H9 (cell line): ENCODE data around the gene BARD1. TPM values are rescaled to one million over a fixed set of nuclear protein-coding genes. Genes with fewer than 3 reads are reported as not detected.

Experiments
- DNase-seq: peaks from one replicate; pipeline ENCODE4 v3.0.0-alpha.2; 2017
- H2AFZ ChIP-seq: one replicate; pipeline ENCODE4 v1.6.1; 2013; ENCODE audit warnings: mild to moderate bottlenecking, low read length, control low read depth, moderate library complexity
- H2AK5ac ChIP-seq: 2 replicates; pipeline ENCODE4 v1.6.1; 2013; ENCODE audit warnings: low read length, control low read depth, mixed read lengths; ENCODE audit not compliant: insufficient read length
- H2BK120ac ChIP-seq: one replicate; pipeline ENCODE4 v1.6.1; 2013; ENCODE audit warnings: low read depth, mild to moderate bottlenecking, low read length, control low read depth, inconsistent platforms; ENCODE audit not compliant: poor library complexity, severe bottlenecking
- H2BK12ac ChIP-seq: 2 replicates; pipeline ENCODE4 v1.6.1; 2013; ENCODE audit warnings: low read length, control low read depth, mixed read lengths, low read depth; ENCODE audit not compliant: insufficient read length
- H2BK15ac ChIP-seq: 2 replicates; pipeline ENCODE4 v1.6.1; 2013; ENCODE audit warnings: low read depth, low read length, control low read depth
- H2BK20ac ChIP-seq: one replicate; pipeline ENCODE4 v1.6.1; 2013; ENCODE audit warnings: low read depth, mild to moderate bottlenecking, low read length, control low read depth, inconsistent platforms; ENCODE audit not compliant: poor library complexity, severe bottlenecking
- H2BK5ac ChIP-seq: 2 replicates; pipeline ENCODE4 v1.6.1; 2013; ENCODE audit warnings: low read length, control low read depth, mixed read lengths; ENCODE audit not compliant: insufficient read length
- H3K14ac ChIP-seq: 2 replicates; pipeline ENCODE4 v1.6.1; 2013; ENCODE audit warnings: low read length, control low read depth; ENCODE audit not compliant: insufficient read depth
- H3K18ac ChIP-seq: 2 replicates; pipeline ENCODE4 v1.6.1; 2013; ENCODE audit warnings: low read depth, mild to moderate bottlenecking, mixed read lengths, low read length, control low read depth; ENCODE audit not compliant: insufficient read length
- H3K23ac ChIP-seq: 2 replicates; pipeline ENCODE4 v1.6.1; 2013; ENCODE audit warnings: low read length, control low read depth, mixed read lengths, low read depth; ENCODE audit not compliant: insufficient read length
- H3K23me2 ChIP-seq: 2 replicates; pipeline ENCODE4 v1.6.1; 2013; ENCODE audit warnings: low read depth, mild to moderate bottlenecking, mixed read lengths, low read length, control low read depth; ENCODE audit not compliant: insufficient read length, poor library complexity, severe bottlenecking
- H3K27ac ChIP-seq: 2 replicates; pipeline ENCODE4 v1.5.1; 2013; ENCODE audit warnings: low read length, control low read depth, mixed read lengths, low read depth; ENCODE audit not compliant: insufficient read length
- H3K27me3 ChIP-seq: 2 replicates; pipeline ENCODE4 v1.6.1; 2013; ENCODE audit warnings: low read length, control low read depth, inconsistent platforms; ENCODE audit not compliant: insufficient read depth
- H3K4ac ChIP-seq: 2 replicates; pipeline ENCODE4 v1.6.1; 2013; ENCODE audit warnings: low read depth, mild to moderate bottlenecking, control low read depth, inconsistent platforms, low read length, moderate library complexity
- H3K4me1 ChIP-seq: 2 replicates; pipeline ENCODE4 v1.6.1; 2013; ENCODE audit warnings: low read length, control low read depth, inconsistent platforms; ENCODE audit not compliant: insufficient read depth
- H3K4me2 ChIP-seq: 2 replicates; pipeline ENCODE4 v1.6.1; 2013; ENCODE audit warnings: low read length, control low read depth, mixed read lengths; ENCODE audit not compliant: insufficient read length, insufficient read depth
- H3K56ac ChIP-seq: 2 replicates; pipeline ENCODE4 v1.6.1; 2013; ENCODE audit warnings: low read depth, mild to moderate bottlenecking, mixed read lengths, low read length, control low read depth; ENCODE audit not compliant: insufficient read length
- H3K79me1 ChIP-seq: 2 replicates; pipeline ENCODE4 v1.6.1; 2013; ENCODE audit warnings: low read depth, mild to moderate bottlenecking, moderate library complexity, low read length, control low read depth, inconsistent platforms; ENCODE audit not compliant: insufficient read depth, poor library complexity, severe bottlenecking
- H3K79me2 ChIP-seq: 2 replicates; pipeline ENCODE4 v1.6.1; 2013; ENCODE audit warnings: low read length, control low read depth, inconsistent platforms; ENCODE audit not compliant: insufficient read depth
- H3K9ac ChIP-seq: 2 replicates; pipeline ENCODE4 v1.6.1; 2013; ENCODE audit warnings: low read length, control low read depth, mixed read lengths; ENCODE audit not compliant: insufficient read length; ENCODE audit errors: extremely low read depth
- H3K9me3 ChIP-seq: one replicate; pipeline ENCODE4 v1.6.1; 2013; ENCODE audit warnings: low read depth, low read length, inconsistent platforms; ENCODE audit not compliant: control insufficient read depth
- H3T11ph ChIP-seq: one replicate; pipeline ENCODE4 v1.6.1; 2013; ENCODE audit warnings: mild to moderate bottlenecking, low read length, control low read depth, inconsistent platforms
- H4K20me1 ChIP-seq: one replicate; pipeline ENCODE4 v1.6.1; 2013; ENCODE audit not compliant: control insufficient read depth, insufficient read length, insufficient read depth
- H4K5ac ChIP-seq: 2 replicates; pipeline ENCODE4 v1.6.1; 2013; ENCODE audit warnings: low read depth, mild to moderate bottlenecking, mixed read lengths, low read length, control low read depth; ENCODE audit not compliant: insufficient read length
- H4K8ac ChIP-seq: replicated peaks from 2 replicates; pipeline ENCODE4 v1.6.1; 2013; ENCODE audit warnings: low read length, control low read depth, mixed read lengths, low read depth; ENCODE audit not compliant: insufficient read length
- H4K91ac ChIP-seq: 2 replicates; pipeline ENCODE4 v1.6.1; 2013; ENCODE audit warnings: low read depth, mild to moderate bottlenecking, moderate library complexity, mixed read lengths, low read length, control low read depth; ENCODE audit not compliant: insufficient read length
- H3K27ac Mint-ChIP-seq, 3 experiments: 2 replicates in 2 of 3; 3 replicates in 1 of 3; pipeline ENCODE4 v1.8.0; 2020 to 2021; ENCODE audit warnings: mixed read lengths in 3 of 3, mild to moderate bottlenecking in 1 of 3, moderate library complexity in 1 of 3
- H3K27me3 Mint-ChIP-seq: 2 replicates; pipeline ENCODE4 v1.8.0; 2021; ENCODE audit warnings: low read depth, mild to moderate bottlenecking, moderate library complexity, mixed read lengths
- H3K36me3 Mint-ChIP-seq, 3 experiments: 2 replicates in 2 of 3; 3 replicates in 1 of 3; pipeline ENCODE4 v1.8.0; 2020 to 2021; ENCODE audit warnings: low read depth in 3 of 3, mixed read lengths in 3 of 3; ENCODE audit not compliant: insufficient read depth in 1 of 3
- H3K4me1 Mint-ChIP-seq, 2 experiments: 2 replicates each; pipeline ENCODE4 v1.8.0; 2020; ENCODE audit warnings: mixed read lengths in 2 of 2
- H3K4me3 Mint-ChIP-seq, 2 experiments: 2 replicates in 1 of 2; 3 replicates in 1 of 2; pipeline ENCODE4 v1.8.0; 2020 to 2021; ENCODE audit warnings: mild to moderate bottlenecking in 2 of 2, mixed read lengths in 2 of 2, moderate library complexity in 1 of 2
- H3K9me3 Mint-ChIP-seq, 2 experiments: 2 replicates in 1 of 2; 3 replicates in 1 of 2; pipeline ENCODE4 v1.8.0; 2020; ENCODE audit warnings: mild to moderate bottlenecking in 2 of 2, mixed read lengths in 2 of 2, moderate library complexity in 1 of 2
- CTCF ChIP-seq: fragments of 200-600 bp; sonication (generic); conservative IDR thresholded peaks from 3 replicates; pipeline ENCODE4 v1.8.0; 2021; ENCODE audit warnings: antibody characterized with exemption, mild to moderate bottlenecking
- WGBS: extraction: QIAGEN DNeasy Blood & Tissue Kit; methylation state at CpG from one replicate; pipeline ENCODE4 v1.1.7; 2013; ENCODE audit warnings: missing lambda C conversion rate, low lambda C conversion rate, mixed read lengths; ENCODE audit not compliant: insufficient read length; ENCODE audit errors: extremely low coverage; 5-methylcytosine and 5-hydroxymethylcytosine counted together
- total RNA-seq: library from RNA; stranded (reverse); gene quantifications from 2 replicates; pipeline ENCODE4 v1.2.1, GENCODE V29; 2021

Gene BARD1
- total RNA-seq, 1 experiment from 2014 or later: 30.6 TPM

DNA sequence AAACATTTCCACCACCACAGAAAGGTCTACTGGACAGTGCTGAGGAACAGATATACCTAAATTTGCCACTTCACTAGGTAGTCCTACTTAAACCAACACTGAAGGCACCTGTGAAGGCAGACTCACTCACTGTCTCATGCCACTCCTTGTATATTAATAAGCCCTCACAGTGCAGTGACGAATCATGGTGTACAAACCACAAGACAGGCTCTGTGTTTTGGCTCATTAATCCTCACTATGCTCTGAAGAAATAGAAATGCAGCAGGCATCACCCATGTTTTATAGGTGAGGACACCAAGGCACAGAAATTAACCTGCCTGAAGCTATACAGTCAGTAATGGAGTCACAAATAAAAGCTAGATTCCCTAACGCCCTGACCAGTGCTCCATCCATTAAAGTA is 44.3 kb downstream of the BARD1 start:
- DNase-seq: no peak
- no peaks in the 10 kb centered on the region for H3K9me3 Mint-ChIP-seq
- Histone ChIP-seq H3K79me2 (no peaks in the 10 kb centered on the region), H4K5ac (no peak overlapping the region), H2AFZ (no peak overlapping the region), H2AK5ac (no peak overlapping the region), H2BK20ac (no peak overlapping the region), H3K23ac (no peak overlapping the region), H2BK12ac (no peak overlapping the region), H2BK120ac (no peak overlapping the region), H3T11ph (no peak overlapping the region), H3K79me1 (no peaks in the 10 kb centered on the region), H3K27ac (no peak overlapping the region), H3K56ac (no peak overlapping the region), H2BK5ac (no peak overlapping the region), H2BK15ac (no peak overlapping the region), H4K91ac (no peak overlapping the region), H3K4me2 (no peak overlapping the region), H3K23me2 (no peaks in the 10 kb centered on the region), H3K9ac (no peak overlapping the region), H3K9me3 (no peaks in the 10 kb centered on the region), H4K8ac (no peak overlapping the region), H3K18ac (no peak overlapping the region), H3K14ac (no peak overlapping the region), H4K20me1 (no peaks in the 10 kb centered on the region), H3K27me3 (no peaks in the 10 kb centered on the region), H3K4me1 (no peaks in the 10 kb centered on the region), H3K4ac (no peak overlapping the region)
- no peak overlapping the region for H3K4me3 Mint-ChIP-seq
- TF ChIP-seq CTCF: no peak
- no CpG with 5 or more reads among the region's 2 CpGs for WGBS
- H3K27ac Mint-ChIP-seq: no peak overlapping the region
- H3K27me3 Mint-ChIP-seq: no peaks in the 10 kb centered on the region; the same call in 1 of the 2 replicates
- no peaks in the 10 kb centered on the region for H3K4me1 Mint-ChIP-seq
- peaks cover 31 to 61% (median 60%) of the 10 kb centered on the region in 3 experiments; a peak in 6 of 7 replicates for H3K36me3 Mint-ChIP-seq
